PC-9 (cell line): Measurements from ENCODE around the gene SH3BP5L. TPM values are rescaled to one million over a fixed set of nuclear protein-coding genes. Genes with fewer than 3 reads are reported as not detected.

Experiments used
- BruUV-seq: library from RNA; stranded (reverse); fragments of 400-500 nt; replicated peaks from 2 replicates; lab custom pipeline; 2021; lab: Mats Ljungman, UMichigan
- CTCF ChIA-PET: fragments of 300-600 bp; sonication (Branson Sonifier 250); formaldehyde crosslinking; loops from one replicate; lab custom pipeline; 2022; ENCODE audit warnings: antibody characterized with exemption; lab: Charles Lee
- POLR2A ChIA-PET: fragments of 300-600 bp; sonication (Branson Sonifier 250); formaldehyde crosslinking; loops from one replicate; lab custom pipeline; 2022; ENCODE audit warnings: antibody characterized with exemption; ENCODE audit not compliant: unreplicated experiment; lab: Charles Lee
- DNase-seq, 2 experiments: peaks; one replicate each; pipeline versions ENCODE4 v3.0.0 to v3.0.0-alpha.2; 2015 to 2022; ENCODE audit warnings: mixed read lengths in 1 of 2
- H2AFZ ChIP-seq: fragments of 200-600 bp; sonication (generic); 2 replicates; pipeline ENCODE4 v1.8.1; 2017; ENCODE audit warnings: antibody characterized with exemption
- H3F3A ChIP-seq: fragments of 200-600 bp; sonication (generic); 2 replicates; pipeline ENCODE4 v1.8.1; 2017; ENCODE audit warnings: antibody characterized with exemption, mild to moderate bottlenecking, low read depth; ENCODE audit not compliant: insufficient read depth
- H3K27ac ChIP-seq: fragments of 200-600 bp; sonication (generic); 2 replicates; pipeline ENCODE4 v1.6.1; 2016; ENCODE audit warnings: mixed run types
- H3K27me3 ChIP-seq: fragments of 200-600 bp; sonication (generic); 2 replicates; pipeline ENCODE4 v1.6.1; 2016; ENCODE audit warnings: low read depth, mixed run types; ENCODE audit not compliant: insufficient read depth
- H3K36me3 ChIP-seq: fragments of 200-600 bp; sonication (generic); 2 replicates; pipeline ENCODE4 v1.6.1; 2016; ENCODE audit warnings: low read depth, mixed run types
- H3K4me1 ChIP-seq: fragments of 200-600 bp; sonication (generic); replicated peaks from 2 replicates; pipeline ENCODE4 v1.6.1; 2016; ENCODE audit warnings: mixed run types; ENCODE audit not compliant: insufficient read depth
- H3K4me2 ChIP-seq: fragments of 200-600 bp; sonication (generic); 2 replicates; pipeline ENCODE4 v1.6.1; 2017; ENCODE audit warnings: mixed run types
- H3K4me3 ChIP-seq: fragments of 200-600 bp; sonication (generic); 2 replicates; pipeline ENCODE4 v1.6.1; 2016; ENCODE audit warnings: mixed run types
- H3K79me2 ChIP-seq: fragments of 200-600 bp; sonication (generic); 2 replicates; pipeline ENCODE4 v1.6.1; 2017; ENCODE audit warnings: low read depth, mixed run types
- H3K9me2 ChIP-seq: fragments of 200-600 bp; sonication (generic); 2 replicates; pipeline ENCODE4 v1.8.1; 2017; ENCODE audit warnings: mild to moderate bottlenecking; ENCODE audit not compliant: insufficient read depth
- H3K9me3 ChIP-seq: fragments of 200-600 bp; sonication (generic); 2 replicates; pipeline ENCODE4 v1.8.1; 2016; ENCODE audit warnings: low read depth; ENCODE audit not compliant: insufficient read depth
- H4K20me1 ChIP-seq: fragments of 200-600 bp; sonication (generic); 2 replicates; pipeline ENCODE4 v1.8.1; 2017; ENCODE audit not compliant: insufficient read depth
- CTCF ChIP-seq: fragments of 200-600 bp; sonication (generic); conservative IDR thresholded peaks from 2 replicates; pipeline ENCODE4 v1.6.1; 2017; ENCODE audit warnings: mixed run types, antibody characterized with exemption, mild to moderate bottlenecking, moderate library complexity
- EZH2 ChIP-seq: fragments of 200-600 bp; sonication (generic); IDR thresholded peaks from 2 replicates; pipeline ENCODE4 v1.8.0; 2017; ENCODE audit warnings: antibody characterized with exemption, low read depth
- intact Hi-C: fragments of 100-400 bp; cut with micrococcal nuclease; formaldehyde crosslinking; loops from one replicate; pipeline ENCODE4 v1.10.0; 2022; ENCODE audit not compliant: unreplicated experiment
- microRNA-seq: library from miRNA; unstranded; fragments of <30 nt; microRNA quantifications from one replicate; pipeline ENCODE4 v1.2.0, GENCODE V29; 2021; ENCODE audit warnings: borderline number of aligned reads, borderline replicate concordance
- total RNA-seq: library from RNA; stranded (reverse); gene quantifications from 2 replicates; pipeline ENCODE4 v1.2.3, GENCODE V29; 2021

Gene SH3BP5L
- total RNA-seq, 1 experiment from 2014 or later: 24.6 TPM

DNA sequence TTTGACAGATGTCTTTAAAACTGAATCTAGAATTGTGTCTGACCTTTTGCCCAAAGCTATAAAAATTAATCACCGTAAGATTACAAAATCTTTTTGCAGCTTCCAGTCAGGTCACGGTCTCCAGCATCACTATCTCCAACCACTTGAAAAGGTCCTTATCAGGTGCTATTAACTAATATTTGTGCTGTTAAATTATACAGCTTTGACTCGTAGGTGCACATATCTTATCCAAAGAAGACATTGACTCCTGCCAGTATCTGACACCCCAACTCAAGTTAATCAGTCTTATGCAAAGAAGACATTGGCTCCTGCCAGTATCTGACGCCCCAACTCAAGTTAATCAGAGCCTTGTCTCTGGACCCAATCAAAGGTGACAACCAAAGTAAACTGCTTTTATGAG lies 50.3 kb downstream of the SH3BP5L start:
- H3K27me3 ChIP-seq: peaks cover 21% of the 10 kb centered on the region
- no peaks in the 10 kb centered on the region for H3F3A ChIP-seq
- no peak for TF ChIP-seq EZH2
- TF ChIP-seq CTCF: no peak
- BruUV-seq: no TSS peak
- H3K4me1 ChIP-seq: no peaks in the 10 kb centered on the region
- H2AFZ ChIP-seq: no peak overlapping the region
- DNase-seq: no peak
- H3K9me3 ChIP-seq: no peaks in the 10 kb centered on the region
- no peak overlapping the region for H3K4me3 ChIP-seq
- H3K36me3 ChIP-seq: no peaks in the 10 kb centered on the region
- no peaks in the 10 kb centered on the region for H3K79me2 ChIP-seq
- H3K4me2 ChIP-seq: no peak overlapping the region
- H3K27ac ChIP-seq: no peak overlapping the region
- ChIA-PET CTCF (no interaction called here), POLR2A (no interaction called here)
- H3K9me2 ChIP-seq: no peaks in the 10 kb centered on the region
- H4K20me1 ChIP-seq: no peaks in the 10 kb centered on the region
- intact Hi-C loops: no loop called here

Small RNAs within 50 kb of the gene (microRNA-seq; reads per million reads assigned to microRNA genes)
- not detected for gene MIR3124

Other genes with a start within 250 kb of the SH3BP5L start
- gene OR2T10, start 228.2 kb downstream of the SH3BP5L start, total RNA-seq: not detected in 2 replicates
- not detected in 2 replicates for gene OR2T11, start 190.8 kb downstream of the SH3BP5L start, total RNA-seq
- not detected in 2 replicates for gene OR2T35, start 180.6 kb downstream of the SH3BP5L start, total RNA-seq
- not detected in 2 replicates for gene OR2T27, start 170.4 kb downstream of the SH3BP5L start, total RNA-seq
- gene OR14I1, start 123.1 kb downstream of the SH3BP5L start, total RNA-seq: not detected in 2 replicates
- 0.74 and 1.4 TPM in 2 replicates for gene LYPD8, start 70.2 kb downstream of the SH3BP5L start, total RNA-seq
- gene ZNF672, start 12.3 kb upstream of the SH3BP5L start, total RNA-seq: 24.7 and 27.6 TPM in 2 replicates
- 46.6 and 51.7 TPM in 2 replicates for gene ZNF692, start 33.2 kb upstream of the SH3BP5L start, total RNA-seq
- gene PGBD2, start 80.3 kb upstream of the SH3BP5L start, total RNA-seq: 5.3 and 5.6 TPM in 2 replicates